Lung (tissue), 12 donors: Measurements from ENCODE around the gene SMCHD1. TPM values are rescaled to one million over a fixed set of nuclear protein-coding genes. Genes with fewer than 3 reads are reported as not detected.
"Not testable (repeated sequence)": the region's sequence is repeated elsewhere in the genome, so short reads cannot be mapped to it uniquely, and the experiment has no call there.

ENCODE experiments used
- ATAC-seq: fragments of 200-7000 bp; cut with Tn5 transposase; one replicate; pipeline ENCODE4 v1.9.1; 2020; ENCODE audit warnings: moderate number of reproducible peaks; ENCODE audit not compliant: insufficient read depth, low FRiP score
- DNase-seq, 3 donors: peaks; one replicate each; pipeline ENCODE4 v3.0.0-alpha.2; 2013 to 2017
- H3K27ac ChIP-seq, 2 donors: one replicate each; pipeline ENCODE4 v1.5.1; 2013; ENCODE audit warnings: mild to moderate bottlenecking in 2 of 2, moderate library complexity in 2 of 2, control low read depth in 1 of 2, inconsistent platforms in 1 of 2, low read depth in 1 of 2, low read length in 1 of 2
- H3K27me3 ChIP-seq, 3 donors: one replicate each; pipeline ENCODE4 v1.5.1; 2013; ENCODE audit warnings: low read length in 2 of 3; ENCODE audit not compliant: control insufficient read depth in 3 of 3, insufficient read depth in 3 of 3
- H3K36me3 ChIP-seq, 4 donors: one replicate each; pipeline ENCODE4 v1.5.1; 2013; ENCODE audit warnings: low read length in 4 of 4, mild to moderate bottlenecking in 1 of 4, moderate library complexity in 1 of 4; ENCODE audit not compliant: control insufficient read depth in 4 of 4, insufficient read depth in 4 of 4
- H3K4me1 ChIP-seq, 5 donors: one replicate each; pipeline ENCODE4 v1.5.1; 2013; ENCODE audit warnings: low read length in 5 of 5, mild to moderate bottlenecking in 2 of 5, moderate library complexity in 1 of 5; ENCODE audit not compliant: control insufficient read depth in 5 of 5, insufficient read depth in 5 of 5
- H3K4me3 ChIP-seq: one replicate; pipeline ENCODE4 v1.5.1; 2013; ENCODE audit warnings: mild to moderate bottlenecking, control low read depth, moderate library complexity
- H3K9ac ChIP-seq, 2 donors: one replicate each; pipeline ENCODE4 v1.5.1; 2013; ENCODE audit warnings: low read length in 2 of 2, control low read depth in 1 of 2; ENCODE audit not compliant: insufficient read depth in 1 of 2
- H3K9me3 ChIP-seq, 4 donors: one replicate each; pipeline ENCODE4 v1.5.1; 2013; ENCODE audit warnings: low read length in 3 of 4, mild to moderate bottlenecking in 1 of 4, moderate library complexity in 1 of 4; ENCODE audit not compliant: control insufficient read depth in 4 of 4, insufficient read depth in 3 of 4
- WGBS, 2 donors: extraction: QIAGEN DNeasy Blood & Tissue Kit; methylation state at CpG; one replicate each; pipeline ENCODE4 v1.1.7; 2013; 5-methylcytosine and 5-hydroxymethylcytosine counted together
- polyA plus RNA-seq, 2 donors: library from polyadenylated mRNA; stranded (reverse); fragments of 200-250 nt; gene quantifications; one replicate each; pipeline ENCODE4 v1.2.1, GENCODE V29; 2013
- total RNA-seq, 2 donors: library from RNA; depleted of rRNA in 1 of 2; stranded (reverse); fragments of >200 nt in 1 of 2; gene quantifications; one replicate each; pipeline ENCODE4 v1.2.1, GENCODE V29; 2014 to 2021
- TF ChIP-seq, protein P1 (sequence below): IDR thresholded peaks from 2 replicates; pipeline ENCODE4 v1.5.1; 2012; ENCODE audit warnings: mild to moderate bottlenecking; ENCODE audit errors: control extremely low read depth, extremely low read depth
- donor health status: control.
- donor health status: control.
- donor health status: Bipolar disorder and iron deficiency.
- donor health status: healthy.
- donor health status: DM: yes; HTN: yes; CAD: no.

Gene SMCHD1
- total and polyA plus RNA-seq, 4 donors, result 7.3 to 179 (median 31.4) TPM

DNA sequence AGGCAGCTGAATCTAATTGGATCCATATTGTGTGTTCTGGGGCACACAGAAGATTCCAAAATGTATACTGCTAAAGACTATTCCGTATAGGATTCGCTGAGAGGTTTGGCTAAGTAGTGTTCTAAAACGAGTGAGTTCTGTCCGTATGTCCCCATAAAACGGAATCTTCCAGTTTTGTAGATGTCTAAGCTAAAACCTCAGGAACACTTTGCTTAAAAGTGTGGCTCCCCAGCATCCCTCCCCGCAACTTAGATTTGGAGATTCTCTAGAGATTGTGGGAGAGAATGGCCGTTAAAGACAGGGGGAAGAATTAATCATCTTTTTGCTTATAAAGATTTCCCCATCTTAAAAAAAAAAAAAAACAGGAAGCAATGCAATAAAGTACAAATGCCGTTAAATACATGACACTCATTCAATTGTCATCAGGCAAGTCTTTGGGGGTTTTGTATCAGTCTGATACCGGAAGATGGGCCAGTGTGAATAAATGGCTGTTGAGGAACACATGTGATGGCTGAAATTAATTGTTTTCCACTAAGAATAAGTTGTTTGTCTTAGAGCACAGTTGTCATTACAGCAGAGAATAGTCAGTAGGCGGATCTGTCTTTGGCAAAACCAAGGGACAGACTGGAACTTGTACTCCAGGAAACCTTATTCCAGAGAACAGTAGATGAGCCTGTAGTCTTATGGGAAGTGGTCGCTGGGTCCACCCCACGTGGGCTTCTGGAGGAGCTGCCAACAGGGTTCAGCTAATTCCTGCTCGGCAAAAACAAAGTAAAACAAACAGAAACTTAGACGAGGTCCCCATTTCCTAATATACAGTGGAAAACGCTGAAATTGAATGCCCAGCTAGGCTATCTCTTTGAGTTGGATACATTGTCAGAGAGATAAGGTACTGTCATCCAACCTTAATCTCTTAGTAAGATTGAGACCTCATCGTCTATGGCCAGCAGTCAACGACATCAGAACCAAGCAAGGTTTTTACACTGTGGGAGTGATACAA lies 193.0 kb downstream of the SMCHD1 start:
- WGBS, 2 donors, result 19 to 22% methylated on average over 17 of the region's 17 CpGs
- TF ChIP-seq, protein P1, sequence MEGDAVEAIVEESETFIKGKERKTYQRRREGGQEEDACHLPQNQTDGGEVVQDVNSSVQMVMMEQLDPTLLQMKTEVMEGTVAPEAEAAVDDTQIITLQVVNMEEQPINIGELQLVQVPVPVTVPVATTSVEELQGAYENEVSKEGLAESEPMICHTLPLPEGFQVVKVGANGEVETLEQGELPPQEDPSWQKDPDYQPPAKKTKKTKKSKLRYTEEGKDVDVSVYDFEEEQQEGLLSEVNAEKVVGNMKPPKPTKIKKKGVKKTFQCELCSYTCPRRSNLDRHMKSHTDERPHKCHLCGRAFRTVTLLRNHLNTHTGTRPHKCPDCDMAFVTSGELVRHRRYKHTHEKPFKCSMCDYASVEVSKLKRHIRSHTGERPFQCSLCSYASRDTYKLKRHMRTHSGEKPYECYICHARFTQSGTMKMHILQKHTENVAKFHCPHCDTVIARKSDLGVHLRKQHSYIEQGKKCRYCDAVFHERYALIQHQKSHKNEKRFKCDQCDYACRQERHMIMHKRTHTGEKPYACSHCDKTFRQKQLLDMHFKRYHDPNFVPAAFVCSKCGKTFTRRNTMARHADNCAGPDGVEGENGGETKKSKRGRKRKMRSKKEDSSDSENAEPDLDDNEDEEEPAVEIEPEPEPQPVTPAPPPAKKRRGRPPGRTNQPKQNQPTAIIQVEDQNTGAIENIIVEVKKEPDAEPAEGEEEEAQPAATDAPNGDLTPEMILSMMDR, result no peak
- Histone ChIP-seq H3K4me3 (no peak overlapping the region), H3K9ac (no peak overlapping the region), H3K27me3 (peaks cover 12 to 54% (median 41%) of the 10 kb centered on the region in 3 donors), H3K27ac (peak overlapping the region in 1 of 2 donors; percentile 86), H3K4me1 (peaks cover 0 to 18% (median 5%) of the 10 kb centered on the region in 5 donors), H3K36me3 (no peaks in the 10 kb centered on the region), H3K9me3 (no peaks in the 10 kb centered on the region)
- no peak for ATAC-seq
- DNase-seq, result peak in 1 of 3 donors; percentile 30

DNA sequence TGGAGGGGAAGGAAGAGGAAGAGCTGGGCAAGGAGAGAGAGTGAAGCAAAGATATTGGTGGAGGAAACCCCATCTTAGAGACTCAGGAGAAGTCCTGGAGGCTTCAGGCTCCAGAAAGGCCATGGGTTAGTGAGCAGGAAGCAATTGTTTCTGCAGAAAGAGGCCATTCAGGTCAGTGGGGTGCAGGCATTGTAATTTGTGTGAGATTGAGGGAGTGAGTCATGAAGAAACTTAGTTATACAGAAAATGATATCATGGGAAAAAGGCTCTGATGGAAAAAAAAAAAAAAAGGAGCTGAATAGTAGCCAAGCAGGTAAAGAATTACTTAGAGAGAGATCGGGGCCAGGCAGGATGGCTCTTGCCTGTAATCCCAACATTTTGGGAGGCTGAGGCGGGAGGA lies 195.3 kb downstream of the SMCHD1 start:
- Histone ChIP-seq H3K4me3 (no peak overlapping the region), H3K27ac (no peak overlapping the region), H3K4me1 (peaks cover 0 to 21% (median 5%) of the 10 kb centered on the region in 5 donors), H3K27me3 (peaks cover 7 to 41% (median 32%) of the 10 kb centered on the region in 3 donors), H3K9me3 (no peaks in the 10 kb centered on the region), H3K36me3 (no peaks in the 10 kb centered on the region), H3K9ac (no peak overlapping the region)
- TF ChIP-seq, protein P1, result no peak
- ATAC-seq, result no peak
- WGBS, 2 donors, result 95 to 99% methylated on average over 2 of the region's 2 CpGs
- no peak for DNase-seq

DNA sequence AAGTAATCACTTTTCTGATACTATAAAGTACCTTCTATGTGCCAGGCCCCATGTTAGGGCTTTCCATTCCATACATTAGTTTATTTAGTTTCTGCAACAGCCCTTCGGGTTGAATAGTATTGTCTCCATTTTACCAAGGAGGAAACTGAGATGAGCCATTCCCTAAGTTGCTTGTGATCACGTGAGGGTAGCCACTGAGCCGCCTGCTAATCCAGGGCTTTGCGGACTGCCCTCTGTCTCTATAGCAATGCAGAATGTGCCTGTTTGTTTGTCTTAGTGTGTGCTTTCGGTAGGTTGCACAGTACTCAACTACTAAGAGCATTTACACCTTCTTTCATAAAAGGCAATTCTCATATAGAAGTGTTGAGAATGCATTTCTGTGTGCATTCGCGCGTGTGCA lies 196.2 kb downstream of the SMCHD1 start:
- WGBS, 2 donors, result 93 to 94% methylated on average over 8 of the region's 8 CpGs
- Histone ChIP-seq H3K4me1 (peaks cover 0 to 17% (median 5%) of the 10 kb centered on the region in 5 donors), H3K9ac (no peak overlapping the region), H3K36me3 (no peaks in the 10 kb centered on the region), H3K27me3 (peaks cover 7 to 31% (median 26%) of the 10 kb centered on the region in 3 donors), H3K9me3 (no peaks in the 10 kb centered on the region), H3K27ac (no peak overlapping the region), H3K4me3 (no peak overlapping the region)
- DNase-seq (no peak), ATAC-seq (no peak)
- TF ChIP-seq, protein P1, result no peak

DNA sequence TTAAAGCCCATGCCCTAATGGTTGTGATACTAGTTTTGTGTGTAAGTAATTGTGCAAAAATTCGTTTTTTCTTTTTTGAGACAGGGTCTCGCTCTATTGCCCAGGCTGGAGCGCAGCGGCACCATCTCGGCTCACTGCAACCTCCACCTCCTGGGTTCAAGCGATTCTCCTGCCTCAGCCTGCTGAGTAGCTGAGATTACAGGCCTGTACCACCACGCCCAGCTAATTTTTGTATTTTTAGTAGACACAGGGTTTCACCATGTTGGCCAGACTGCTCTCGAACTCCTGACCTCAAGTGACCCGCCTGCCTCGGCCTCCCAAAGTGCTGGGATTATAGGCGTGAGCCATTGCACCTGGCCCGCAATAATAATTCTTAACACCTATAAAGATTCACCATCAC lies 196.9 kb downstream of the SMCHD1 start:
- Histone ChIP-seq H3K27me3 (peaks cover 4 to 29% (median 26%) of the 10 kb centered on the region in 3 donors), H3K4me1 (peaks cover 0 to 19% (median 6%) of the 10 kb centered on the region in 5 donors)
- not testable (repeated sequence) for H3K9ac ChIP-seq, DNase-seq, H3K36me3 ChIP-seq, H3K9me3 ChIP-seq, H3K27ac ChIP-seq, H3K4me3 ChIP-seq, ATAC-seq
- WGBS, 2 donors, result 94 to 96% methylated on average over 12 of the region's 12 CpGs
